HG02840 (cell line): Measurements from ENCODE around the gene GRID1.

Source experiments
- ATAC-seq: cut with Tn5 transposase; IDR thresholded peaks from one replicate; pipeline ENCODE4 v1.9.1; 2021; ENCODE audit warnings: mild to moderate bottlenecking, moderate library complexity, moderate number of reproducible peaks; ENCODE audit not compliant: unreplicated experiment, low FRiP score

GRID1 gene

DNA sequence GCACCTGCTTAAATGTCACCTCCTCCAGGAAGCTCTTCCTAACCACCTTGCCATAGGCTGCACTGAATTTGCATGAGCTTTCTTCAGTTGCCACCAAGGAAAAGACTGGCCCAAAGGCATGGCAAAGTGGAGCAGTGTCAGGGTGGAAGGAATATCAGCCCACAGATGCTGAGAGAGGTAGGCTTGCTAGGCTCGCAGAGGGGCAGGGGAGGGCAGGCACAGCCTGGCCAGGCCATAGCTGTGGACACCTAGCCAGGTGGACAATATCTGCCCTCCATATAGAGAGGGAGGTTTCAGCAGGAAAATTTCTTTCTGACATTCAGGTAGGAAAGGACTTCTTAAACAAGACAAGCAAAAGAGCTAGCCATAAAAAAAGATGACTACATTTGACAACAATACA lies 166.3 kb downstream of the GRID1 start:
- no peak for ATAC-seq

GRCh38 chr10:86199041-86199440 lies 167.6 kb downstream of the GRID1 start:
- ATAC-seq, result no peak

GRCh38 chr10:86198271-86198670 lies 168.3 kb downstream of the GRID1 start:
- ATAC-seq, result no peak

- ATAC-seq, result no peak
Observed at GRCh38 chr10:86197166-86197790, 169.3 kb downstream of the GRID1 start.

DNA sequence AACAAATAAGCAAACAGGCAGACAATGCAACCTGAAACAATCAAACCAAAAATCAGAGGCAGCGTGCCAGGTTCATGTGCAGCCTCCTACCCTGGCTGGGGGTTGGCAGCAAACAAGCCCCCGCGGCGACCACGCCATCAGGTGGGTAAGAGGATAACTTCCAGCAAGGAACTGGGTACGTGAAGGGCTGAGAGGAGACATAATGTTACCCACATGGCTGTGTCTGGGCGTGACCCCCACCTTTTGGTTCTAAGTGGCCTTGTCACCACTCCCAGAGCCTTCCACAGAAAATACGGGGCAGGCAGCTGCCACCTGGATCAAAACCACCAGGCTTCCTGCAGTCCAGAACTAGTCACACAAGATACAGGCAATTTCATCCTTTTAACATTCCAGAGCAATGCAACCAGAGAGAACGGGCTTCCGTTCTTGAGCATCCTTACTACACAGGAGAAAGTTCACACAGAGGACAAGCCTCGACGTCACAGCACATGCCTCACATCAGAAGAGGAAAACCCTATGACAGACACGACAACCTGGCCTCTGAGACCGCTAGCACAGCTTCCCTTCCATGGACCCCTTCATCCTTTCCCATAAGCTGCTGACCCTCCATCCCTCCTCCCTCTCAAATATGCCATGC lies 171.0 kb downstream of the GRID1 start:
- ATAC-seq, result no peak

- no peak for ATAC-seq
Observed at GRCh38 chr10:86194684-86195083, 171.9 kb downstream of the GRID1 start.

DNA sequence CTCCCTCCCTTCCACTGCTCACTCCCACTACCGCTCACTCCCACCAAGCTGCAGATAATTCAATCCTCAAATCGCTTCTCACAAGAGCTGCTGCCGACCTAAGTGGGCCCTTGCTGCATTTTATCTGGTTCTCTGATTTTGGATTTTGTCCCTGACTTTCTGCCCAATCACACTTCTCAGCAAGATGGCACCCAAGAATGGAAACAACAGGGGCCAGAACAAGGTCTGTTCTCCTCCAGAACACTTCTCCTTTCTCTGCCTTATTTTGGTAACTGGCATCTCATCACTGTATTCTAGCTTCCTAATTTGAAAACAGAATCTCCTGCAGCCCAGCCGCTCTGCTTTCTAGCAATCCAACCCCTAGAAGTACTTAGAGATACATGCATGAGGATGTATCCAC lies 172.8 kb downstream of the GRID1 start:
- no peak for ATAC-seq

DNA sequence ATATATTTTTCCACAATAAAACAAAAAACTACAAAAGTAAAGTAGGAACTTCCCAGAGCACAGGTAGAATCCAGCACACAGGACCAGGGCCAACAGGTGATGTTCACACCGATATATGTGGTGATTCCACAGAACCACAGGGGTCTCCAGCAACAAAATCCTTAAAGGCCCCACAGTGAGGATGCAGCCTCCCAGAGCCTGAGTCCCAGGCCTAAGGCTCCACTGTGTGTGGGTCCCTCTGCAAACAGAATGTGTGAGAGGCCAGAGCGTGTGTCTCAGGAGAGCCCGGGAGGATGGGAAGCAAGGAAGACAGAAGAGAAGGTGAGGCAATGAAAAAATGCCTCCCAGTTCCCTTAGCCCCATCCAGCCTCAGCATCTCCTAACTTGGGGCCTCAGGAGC lies 173.9 kb downstream of the GRID1 start:
- no peak for ATAC-seq

DNA sequence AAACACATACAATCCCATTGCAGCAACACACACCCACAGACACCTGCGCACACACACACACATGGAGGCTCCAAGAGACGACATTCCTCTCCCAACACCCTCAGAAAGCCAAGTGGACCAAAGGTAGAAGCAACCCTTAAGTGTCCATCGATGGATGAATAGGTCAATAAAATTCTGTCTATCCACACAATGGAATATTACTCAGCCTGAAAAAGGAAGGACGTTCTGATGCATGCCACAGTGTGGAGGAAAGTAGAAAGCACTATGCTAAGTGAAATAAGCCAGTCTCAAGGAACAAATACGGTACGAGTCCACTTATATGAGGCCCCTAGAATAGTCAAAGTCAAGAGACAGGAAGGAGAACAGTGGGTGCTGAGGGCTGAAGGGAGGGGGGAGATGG lies 174.4 kb downstream of the GRID1 start:
- no peak for ATAC-seq

DNA sequence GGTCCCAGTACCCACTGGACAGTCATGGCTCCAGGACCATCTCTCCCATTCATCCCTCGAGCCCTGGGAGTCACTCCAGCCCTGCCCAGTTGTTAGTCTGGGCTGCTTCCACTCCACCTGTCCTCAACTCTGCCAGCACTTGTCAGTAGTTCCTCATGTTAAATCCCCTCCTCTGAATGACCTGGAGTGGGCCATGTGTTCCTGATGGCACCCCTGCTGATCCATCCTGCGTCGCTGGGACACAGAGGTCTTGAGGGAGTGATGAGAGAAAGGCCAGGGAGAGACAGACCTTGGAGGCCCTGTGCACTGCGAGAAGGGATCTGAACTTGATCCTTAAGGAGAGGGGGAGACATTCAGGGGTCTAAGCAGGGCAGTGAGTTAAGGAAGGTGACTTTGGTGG lies 174.9 kb downstream of the GRID1 start:
- no peak for ATAC-seq

DNA sequence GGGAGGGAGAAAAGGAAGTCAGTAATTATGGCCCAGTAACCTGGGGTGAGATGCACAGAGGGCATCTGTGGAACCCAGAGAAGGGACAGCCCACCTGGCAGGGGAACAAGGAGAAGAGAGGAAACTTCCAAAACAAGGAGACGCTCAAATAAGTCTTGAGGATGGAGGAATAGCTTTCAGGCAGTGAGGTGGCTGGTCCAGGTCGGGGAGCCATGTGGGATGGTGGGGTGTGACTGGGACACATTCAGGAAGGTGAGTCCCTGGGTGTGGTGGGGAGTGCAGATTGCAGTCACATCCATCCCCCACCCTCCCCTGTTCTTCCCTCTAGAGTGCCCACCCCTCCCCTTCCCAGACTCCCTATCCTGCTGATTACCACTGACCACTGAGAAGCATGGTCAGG lies 175.4 kb downstream of the GRID1 start:
- no peak for ATAC-seq

DNA sequence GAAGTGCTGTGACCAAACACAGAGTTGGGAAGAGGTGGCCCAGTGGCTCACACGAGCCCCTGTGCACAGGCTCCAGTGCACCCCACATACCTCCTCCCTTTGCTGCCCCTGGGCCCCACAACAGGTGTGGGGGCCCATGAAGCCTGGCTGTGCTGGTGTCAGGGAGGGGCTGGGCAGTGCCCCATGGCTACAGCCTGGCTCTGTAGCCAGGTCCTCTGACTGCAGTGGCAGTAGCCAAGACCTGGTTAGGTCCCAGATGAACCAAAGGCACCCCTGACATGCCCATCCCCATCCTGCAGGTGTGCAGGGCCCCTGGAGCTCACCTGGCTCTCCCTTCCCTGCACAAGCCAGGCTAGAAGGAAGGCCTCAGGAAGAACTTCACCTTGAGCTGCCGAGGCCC lies 176.3 kb downstream of the GRID1 start:
- no peak for ATAC-seq

- ATAC-seq, result no peak
Observed at GRCh38 chr10:86189891-86190290, 176.7 kb downstream of the GRID1 start.

- no peak for ATAC-seq
Observed at GRCh38 chr10:86188796-86189558, 177.6 kb downstream of the GRID1 start.

GRCh38 chr10:86188326-86188725 lies 178.3 kb downstream of the GRID1 start:
- ATAC-seq, result no peak

DNA sequence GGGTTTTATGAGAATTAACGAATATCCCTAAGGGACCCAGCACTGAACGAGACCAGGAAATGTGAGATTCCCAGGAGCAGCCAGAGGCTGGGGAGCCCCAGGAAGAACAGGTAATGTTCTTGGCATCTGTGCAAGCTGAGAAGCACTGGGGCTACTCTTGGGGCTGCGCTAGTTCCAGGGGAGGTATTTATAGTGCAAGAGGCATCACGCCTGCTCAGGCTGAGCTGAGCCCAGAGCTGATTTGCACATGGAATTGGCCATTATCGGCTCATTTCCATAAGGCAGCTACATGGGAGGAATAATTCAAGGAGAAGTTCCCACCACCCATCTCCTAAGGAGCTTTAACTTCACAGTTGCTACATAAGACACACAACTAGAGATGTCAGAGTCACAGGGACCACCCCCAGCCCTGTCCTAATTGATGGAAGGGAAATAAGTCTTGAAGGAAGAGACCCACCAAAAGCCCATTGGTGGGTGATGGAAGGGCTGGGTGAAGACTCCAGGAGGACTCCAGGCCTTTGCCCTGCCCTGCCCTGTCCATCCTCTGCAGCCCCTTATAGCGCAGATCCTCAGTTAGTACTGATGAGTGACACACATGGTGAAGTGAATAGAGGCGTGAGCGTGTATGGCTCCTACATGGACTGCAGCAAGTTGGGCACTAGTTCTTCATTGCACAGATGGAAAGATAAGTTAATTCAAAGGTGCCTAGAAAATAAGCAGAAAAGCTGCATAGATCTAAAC lies 178.9 kb downstream of the GRID1 start:
- ATAC-seq, result no peak

GRCh38 chr10:86186633-86187032 lies 180.0 kb downstream of the GRID1 start:
- ATAC-seq, result no peak

GRCh38 chr10:86182595-86182994 lies 184.0 kb downstream of the GRID1 start:
- no peak for ATAC-seq

- ATAC-seq, result no peak
Observed at GRCh38 chr10:86182150-86182549, 184.4 kb downstream of the GRID1 start.

DNA sequence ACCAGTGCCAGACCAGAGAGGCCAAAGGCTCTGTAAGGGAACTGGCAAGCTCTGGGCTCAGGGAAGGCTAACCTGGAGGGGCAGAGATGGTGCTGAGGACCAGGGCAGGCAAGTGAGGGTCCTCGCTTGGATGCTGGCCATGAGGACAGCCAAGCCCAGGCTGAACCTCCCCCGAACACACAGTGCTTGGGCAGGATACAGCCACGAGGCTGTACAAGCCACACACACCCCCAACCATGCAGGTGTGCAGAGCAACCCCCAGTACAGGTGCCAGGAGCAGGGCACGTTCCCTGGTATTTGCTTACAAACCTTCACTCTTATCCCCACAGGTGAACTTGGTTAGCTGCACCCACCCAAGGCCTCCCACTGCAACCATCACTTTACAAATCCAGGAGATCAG lies 185.7 kb downstream of the GRID1 start:
- no peak for ATAC-seq

GRCh38 chr10:86179961-86180360 lies 186.6 kb downstream of the GRID1 start:
- no peak for ATAC-seq
